ENCODE results near the gene CISTR.

CISTR gene

GRCh38 chr12:53758730-53759103, 6.9 kb upstream of the CISTR start:
- Mint-ChIP-seq H3K27ac (ENCODE audit: low read depth) (no peak overlapping the region), H3K9me3 (no peaks in the 10 kb centered on the region), H3K36me3 (ENCODE audit: insufficient read depth) (peaks cover 2% of the 10 kb centered on the region), H3K4me1 (peaks cover 11% of the 10 kb centered on the region), H3K27me3 (peaks cover 59% of the 10 kb centered on the region), H3K4me3 (no peak overlapping the region)
- DNase-seq (ENCODE audit: low spot score in 2 of 2): no peak
- ATAC-seq (replicated peaks; ENCODE audit: extremely low read depth, poor library complexity, severe bottlenecking): no peak

GRCh38 chr12:53758081-53758729, 6.4 kb upstream of the CISTR start:
- no peak overlapping the region for H3K27ac Mint-ChIP-seq (ENCODE audit: low read depth)
- peaks cover 54% of the 10 kb centered on the region for H3K27me3 Mint-ChIP-seq
- no peak overlapping the region for H3K4me3 Mint-ChIP-seq
- ATAC-seq (replicated peaks; ENCODE audit: extremely low read depth, poor library complexity, severe bottlenecking) (no peak), DNase-seq (ENCODE audit: low spot score in 2 of 2) (no peak)
- peaks cover 2% of the 10 kb centered on the region for H3K36me3 Mint-ChIP-seq (ENCODE audit: insufficient read depth)
- H3K9me3 Mint-ChIP-seq: no peaks in the 10 kb centered on the region
- peaks cover 11% of the 10 kb centered on the region for H3K4me1 Mint-ChIP-seq

- peaks cover 11% of the 10 kb centered on the region for H3K4me1 Mint-ChIP-seq
- DNase-seq (ENCODE audit: low spot score in 2 of 2): peak; percentile 70 to 81
These were observed 5.5 kb upstream of the CISTR start for GRCh38 chr12:53757101-53757770.

GRCh38 chr12:53756300-53757100, 4.7 kb upstream of the CISTR start:
- Mint-ChIP-seq H3K27me3 (peaks cover 37% of the 10 kb centered on the region), H3K4me1 (peaks cover 11% of the 10 kb centered on the region), H3K36me3 (ENCODE audit: insufficient read depth) (peaks cover 2% of the 10 kb centered on the region), H3K4me3 (peak overlapping the region; percentile 41), H3K9me3 (no peaks in the 10 kb centered on the region), H3K27ac (ENCODE audit: low read depth) (peak overlapping the region; percentile 70)
- ATAC-seq (replicated peaks; ENCODE audit: extremely low read depth, poor library complexity, severe bottlenecking): no peak
- DNase-seq (ENCODE audit: low spot score in 2 of 2): no peak

More at GRCh38 chr12:53757101-53757770, 5.5 kb upstream of the CISTR start:
- Mint-ChIP-seq H3K27me3 (peaks cover 44% of the 10 kb centered on the region), H3K36me3 (ENCODE audit: insufficient read depth) (peaks cover 2% of the 10 kb centered on the region), H3K4me3 (peak overlapping the region; percentile 26), H3K27ac (ENCODE audit: low read depth) (no peak overlapping the region), H3K9me3 (no peaks in the 10 kb centered on the region)
- peak; percentile 81 for ATAC-seq (replicated peaks; ENCODE audit: extremely low read depth, poor library complexity, severe bottlenecking)

GRCh38 chr12:53755893-53756292, 4.1 kb upstream of the CISTR start:
- Mint-ChIP-seq H3K9me3 (no peaks in the 10 kb centered on the region), H3K4me1 (peaks cover 11% of the 10 kb centered on the region), H3K4me3 (no peak overlapping the region), H3K27ac (ENCODE audit: low read depth) (no peak overlapping the region), H3K36me3 (ENCODE audit: insufficient read depth) (peaks cover 2% of the 10 kb centered on the region), H3K27me3 (peaks cover 31% of the 10 kb centered on the region)
- ATAC-seq (replicated peaks; ENCODE audit: extremely low read depth, poor library complexity, severe bottlenecking): no peak
- no peak for DNase-seq (ENCODE audit: low spot score in 2 of 2)

GRCh38 chr12:53755451-53755891, 3.7 kb upstream of the CISTR start:
- H3K27ac Mint-ChIP-seq (ENCODE audit: low read depth): no peak overlapping the region
- no peak overlapping the region for H3K4me3 Mint-ChIP-seq
- DNase-seq (ENCODE audit: low spot score in 2 of 2) (no peak), ATAC-seq (replicated peaks; ENCODE audit: extremely low read depth, poor library complexity, severe bottlenecking) (no peak)
- H3K9me3 Mint-ChIP-seq: no peaks in the 10 kb centered on the region
- H3K4me1 Mint-ChIP-seq: peaks cover 15% of the 10 kb centered on the region
- H3K27me3 Mint-ChIP-seq: peaks cover 27% of the 10 kb centered on the region
- H3K36me3 Mint-ChIP-seq (ENCODE audit: insufficient read depth): peaks cover 2% of the 10 kb centered on the region

GRCh38 chr12:53754633-53755264, 3.0 kb upstream of the CISTR start:
- no peak for ATAC-seq (replicated peaks; ENCODE audit: extremely low read depth, poor library complexity, severe bottlenecking)
- no peak overlapping the region for H3K4me3 Mint-ChIP-seq
- peaks cover 2% of the 10 kb centered on the region for H3K36me3 Mint-ChIP-seq (ENCODE audit: insufficient read depth)
- no peak overlapping the region for H3K27ac Mint-ChIP-seq (ENCODE audit: low read depth)
- H3K4me1 Mint-ChIP-seq: peaks cover 15% of the 10 kb centered on the region
- H3K9me3 Mint-ChIP-seq: no peaks in the 10 kb centered on the region
- DNase-seq (ENCODE audit: low spot score in 2 of 2): no peak
- peaks cover 20% of the 10 kb centered on the region for H3K27me3 Mint-ChIP-seq

- ATAC-seq (replicated peaks; ENCODE audit: extremely low read depth, poor library complexity, severe bottlenecking): no peak
- Mint-ChIP-seq H3K27ac (ENCODE audit: low read depth) (no peak overlapping the region), H3K27me3 (peaks cover 14% of the 10 kb centered on the region)
These were observed 2.4 kb upstream of the CISTR start for GRCh38 chr12:53754188-53754585.

GRCh38 chr12:53752621-53753020, 842 bp upstream of the CISTR start:
- H3K9me3 Mint-ChIP-seq: no peaks in the 10 kb centered on the region
- no peak for ATAC-seq (replicated peaks; ENCODE audit: extremely low read depth, poor library complexity, severe bottlenecking)
- no peaks in the 10 kb centered on the region for H3K27me3 Mint-ChIP-seq
- H3K27ac Mint-ChIP-seq (ENCODE audit: low read depth): no peak overlapping the region
- H3K4me3 Mint-ChIP-seq: no peak overlapping the region
- peaks cover 2% of the 10 kb centered on the region for H3K36me3 Mint-ChIP-seq (ENCODE audit: insufficient read depth)
- peaks cover 15% of the 10 kb centered on the region for H3K4me1 Mint-ChIP-seq
- no peak for DNase-seq (ENCODE audit: low spot score in 2 of 2)

More at GRCh38 chr12:53754188-53754585, 2.4 kb upstream of the CISTR start:
- H3K4me1 Mint-ChIP-seq: peaks cover 15% of the 10 kb centered on the region
- H3K36me3 Mint-ChIP-seq (ENCODE audit: insufficient read depth): peaks cover 2% of the 10 kb centered on the region
- H3K4me3 Mint-ChIP-seq: no peak overlapping the region
- H3K9me3 Mint-ChIP-seq: no peaks in the 10 kb centered on the region
- no peak for DNase-seq (ENCODE audit: low spot score in 2 of 2)

GRCh38 chr12:53752192-53752601, 418 bp upstream of the CISTR start:
- no peak for ATAC-seq (replicated peaks; ENCODE audit: extremely low read depth, poor library complexity, severe bottlenecking)
- no peaks in the 10 kb centered on the region for H3K27me3 Mint-ChIP-seq
- peaks cover 15% of the 10 kb centered on the region for H3K4me1 Mint-ChIP-seq
- no peak overlapping the region for H3K27ac Mint-ChIP-seq (ENCODE audit: low read depth)
- H3K9me3 Mint-ChIP-seq: no peaks in the 10 kb centered on the region
- no peak for DNase-seq (ENCODE audit: low spot score in 2 of 2)
- peaks cover 5% of the 10 kb centered on the region for H3K36me3 Mint-ChIP-seq (ENCODE audit: insufficient read depth)
- no peak overlapping the region for H3K4me3 Mint-ChIP-seq

GRCh38 chr12:53750812-53751335, 905 bp downstream of the CISTR start:
- Mint-ChIP-seq H3K4me3 (no peak overlapping the region), H3K4me1 (peaks cover 12% of the 10 kb centered on the region), H3K9me3 (no peaks in the 10 kb centered on the region), H3K27ac (ENCODE audit: low read depth) (no peak overlapping the region), H3K27me3 (peaks cover 3% of the 10 kb centered on the region), H3K36me3 (ENCODE audit: insufficient read depth) (peaks cover 8% of the 10 kb centered on the region)
- DNase-seq (ENCODE audit: low spot score in 2 of 2): no peak
- peak; percentile 21 for ATAC-seq (replicated peaks; ENCODE audit: extremely low read depth, poor library complexity, severe bottlenecking)
